Right lobe of liver (tissue), 6 donors: ENCODE data around the gene CEP85L. TPM values are rescaled to one million over a fixed set of nuclear protein-coding genes. Genes with fewer than 3 reads are reported as not detected.

Experiments used
- ATAC-seq, 4 donors: fragments of 200-7000 bp; cut with Tn5 transposase; one replicate each; pipeline ENCODE4 v1.9.1; 2020; ENCODE audit warnings: mild to moderate bottlenecking in 4 of 4, moderate library complexity in 4 of 4
- DNase-seq, 3 donors: peaks; one replicate each; pipeline ENCODE4 v3.0.0-alpha.2; 2020
- H3K27ac ChIP-seq, 3 donors: fragments of 200-600 bp; one replicate each; pipeline ENCODE4 v1.8.0; 2022
- H3K27me3 ChIP-seq, 2 donors: fragments of 200-600 bp; one replicate each; pipeline ENCODE4 v1.8.0; 2022
- H3K36me3 ChIP-seq, 4 donors: fragments of 200-600 bp; sonication (generic) in 1 of 4; one replicate each; pipeline versions ENCODE4 v1.5.1 to v1.8.0; 2017 to 2022; ENCODE audit warnings: control low read depth in 1 of 4
- H3K4me1 ChIP-seq, 4 donors: fragments of 200-600 bp; sonication (generic) in 1 of 4; one replicate each; pipeline versions ENCODE4 v1.5.1 to v1.8.0; 2017 to 2022; ENCODE audit warnings: control low read depth in 1 of 4
- H3K4me3 ChIP-seq, 3 donors: fragments of 200-600 bp; one replicate each; pipeline ENCODE4 v1.8.0; 2022
- H3K9me3 ChIP-seq, 4 donors: fragments of 200-600 bp; sonication (generic) in 1 of 4; one replicate each; pipeline versions ENCODE4 v1.5.1 to v1.8.0; 2017 to 2022; ENCODE audit warnings: control low read depth in 1 of 4
- CTCF ChIP-seq, 4 donors: fragments of 200-600 bp in 3 of 4; fragments of 450-650 bp in 1 of 4; IDR thresholded peaks; one replicate each; pipeline versions ENCODE4 v1.5.1 to v1.8.0; 2016 to 2022; ENCODE audit warnings: antibody characterized with exemption in 4 of 4, mild to moderate bottlenecking in 2 of 4
- POLR2A ChIP-seq: fragments of 450-650 bp; IDR thresholded peaks from one replicate; pipeline ENCODE4 v1.6.1; 2017; ENCODE audit warnings: antibody characterized with exemption, mild to moderate bottlenecking
- WGBS: methylation state at CpG from one replicate; pipeline ENCODE4 v1.1.6; 2018; ENCODE audit warnings: low coverage, low lambda C conversion rate; ENCODE audit not compliant: insufficient coverage; ENCODE audit errors: missing lambda C conversion rate; 5-methylcytosine and 5-hydroxymethylcytosine counted together
- intact Hi-C, 2 donors: fragments of 100-400 bp; cut with DNase I; formaldehyde crosslinking; loops; one replicate each; pipeline versions ENCODE4 v1.11.2 to v1.14.1; 2022
- total RNA-seq, 6 experiments: library from RNA; depleted of rRNA in 2 of 6; stranded (reverse); fragments of >200 nt in 2 of 6; fragmentation: NEBNext Ultra II Directional in 3 of 6; extraction: Animal tissue kit (Norgen Biotek cat#: 25700) in 3 of 6; gene quantifications; one replicate each; pipeline versions ENCODE4 v1.1.0 to v1.2.4, GENCODE V29; 2016 to 2023
- donor health status: DM: no; HTN: yes; CAD: no.
- donor health status: DM: no; HTN: no; CAD: no.
- donor health status: DM: no; HTN: no; CAD: no.
- donor health status: DM: no; HTN: yes; CAD: no.
- donor health status: DM: no; HTN: yes; CAD: no.

CEP85L gene
- total RNA-seq, 6 experiments from 2014 or later: 2.9 to 8.7 (median 4.1) TPM

GRCh38 chr6:118546880-118547218 lies 104.5 kb downstream of the CEP85L start:
- H3K9me3 ChIP-seq: no peaks in the 10 kb centered on the region
- H3K36me3 ChIP-seq: no peaks in the 10 kb centered on the region
- DNase-seq: no peak
- no peak overlapping the region for H3K27ac ChIP-seq
- no peaks in the 10 kb centered on the region for H3K4me1 ChIP-seq
- H3K4me3 ChIP-seq: no peak overlapping the region
- WGBS: 83% methylated on average over 1 of the region's 1 CpG
- no peaks in the 10 kb centered on the region for H3K27me3 ChIP-seq
- intact Hi-C loops: no loop called here
- no peak for ATAC-seq
- no peak for TF ChIP-seq CTCF (IDR thresholded peaks at IDR 0.05)
- TF ChIP-seq POLR2A: no peak

GRCh38 chr6:118546164-118546879 lies 105.1 kb downstream of the CEP85L start:
- H3K4me1 ChIP-seq: no peaks in the 10 kb centered on the region
- DNase-seq (no peak), ATAC-seq (no peak)
- H3K27me3 ChIP-seq: no peaks in the 10 kb centered on the region
- H3K36me3 ChIP-seq: no peaks in the 10 kb centered on the region
- no peaks in the 10 kb centered on the region for H3K9me3 ChIP-seq
- intact Hi-C loops: no loop called here
- TF ChIP-seq CTCF (IDR thresholded peaks at IDR 0.05) (no peak), POLR2A (no peak)
- H3K27ac ChIP-seq: no peak overlapping the region
- 66% methylated on average over 4 of the region's 4 CpGs for WGBS
- H3K4me3 ChIP-seq: no peak overlapping the region

GRCh38 chr6:118544105-118544504 lies 107.3 kb downstream of the CEP85L start:
- intact Hi-C loops: no loop called here
- TF ChIP-seq POLR2A (no peak), CTCF (IDR thresholded peaks at IDR 0.05) (no peak)
- no peaks in the 10 kb centered on the region for H3K27me3 ChIP-seq
- no peak overlapping the region for H3K4me3 ChIP-seq
- DNase-seq (no peak), ATAC-seq (no peak)
- WGBS: 74% methylated on average over 3 of the region's 3 CpGs
- H3K27ac ChIP-seq: no peak overlapping the region
- H3K9me3 ChIP-seq: no peaks in the 10 kb centered on the region
- no peaks in the 10 kb centered on the region for H3K36me3 ChIP-seq
- no peaks in the 10 kb centered on the region for H3K4me1 ChIP-seq

- intact Hi-C loops: no loop called here
- Histone ChIP-seq H3K4me3 (no peak overlapping the region), H3K27me3 (no peaks in the 10 kb centered on the region), H3K4me1 (no peaks in the 10 kb centered on the region), H3K9me3 (no peaks in the 10 kb centered on the region), H3K27ac (no peak overlapping the region), H3K36me3 (no peaks in the 10 kb centered on the region)
- 96% methylated on average over 3 of the region's 3 CpGs for WGBS
- ATAC-seq (no peak), DNase-seq (no peak)
- TF ChIP-seq CTCF (IDR thresholded peaks at IDR 0.05): no peak
- TF ChIP-seq POLR2A: no peak
These were observed 109.0 kb downstream of the CEP85L start for GRCh38 chr6:118542184-118542952.
